Measurements from ENCODE around the gene TTLL11.

- TF ChIP-seq EGR1 (IDR thresholded peaks at IDR 0.05) (no peak), CREB1 (IDR thresholded peaks at IDR 0.05; ENCODE audit: low read depth) (no peak), MAX (IDR thresholded peaks at IDR 0.05) (no peak), CEBPB (IDR thresholded peaks at IDR 0.05) (no peak), RAD21 (IDR thresholded peaks at IDR 0.05; ENCODE audit: low read depth) (no peak)
Measured at GRCh38 chr9:121816449-121816817, 276.7 kb downstream of the TTLL11 start.

Measured in Ishikawa (cell line).